SU-DHL-6 (cell line): Measurements from ENCODE around the gene MPPED2.

ENCODE experiments used
- H2AFZ ChIP-seq: fragments of 200-600 bp; sonication (generic); 2 replicates; pipeline ENCODE4 v1.6.1; 2014; ENCODE audit warnings: low read depth, mild to moderate bottlenecking, moderate library complexity, mixed read lengths, antibody characterized with exemption, low read length; ENCODE audit not compliant: severe bottlenecking
- H3F3A ChIP-seq: fragments of 200-600 bp; shearing (Covaris generic); 2 replicates; pipeline ENCODE4 v1.6.0; 2016; ENCODE audit warnings: antibody characterized with exemption, mild to moderate bottlenecking; ENCODE audit not compliant: insufficient read depth
- H3K27ac ChIP-seq: fragments of 200-600 bp; sonication (generic); 2 replicates; pipeline ENCODE4 v1.5.1; 2016; ENCODE audit warnings: low read depth, mild to moderate bottlenecking, low read length, moderate library complexity, mixed read lengths
- H3K27me3 ChIP-seq: fragments of 200-600 bp; sonication (generic), shearing (Covaris generic); 2 replicates; pipeline ENCODE4 v1.6.0; 2014; ENCODE audit warnings: mild to moderate bottlenecking, low read length
- H3K36me3 ChIP-seq: fragments of 200-600 bp; sonication (generic); 2 replicates; pipeline ENCODE4 v1.6.1; 2014; ENCODE audit warnings: mild to moderate bottlenecking, low read length, mixed read lengths
- H3K4me2 ChIP-seq: fragments of 300-600, 200-600 bp; shearing (Covaris generic), sonication (generic); 2 replicates; pipeline ENCODE4 v1.6.0; 2014; ENCODE audit warnings: low read length, low read depth, mild to moderate bottlenecking; ENCODE audit not compliant: poor library complexity, severe bottlenecking
- H3K4me3 ChIP-seq: fragments of 200-600 bp; sonication (generic); 2 replicates; pipeline ENCODE4 v1.5.1; 2014; ENCODE audit warnings: antibody characterized with exemption, low read length, mild to moderate bottlenecking, mixed read lengths; ENCODE audit not compliant: insufficient read depth, poor library complexity, severe bottlenecking
- H3K79me2 ChIP-seq: fragments of 200-600 bp; sonication (generic); 2 replicates; pipeline ENCODE4 v1.6.1; 2014; ENCODE audit warnings: mild to moderate bottlenecking, low read length, moderate library complexity; ENCODE audit not compliant: insufficient read depth
- H3K9ac ChIP-seq: fragments of 200-600 bp; sonication (generic); 2 replicates; pipeline ENCODE4 v1.7.0; 2014; ENCODE audit warnings: mild to moderate bottlenecking, low read length
- H3K9me2 ChIP-seq: fragments of 200-600 bp; sonication (generic); replicated peaks from 2 replicates; pipeline ENCODE4 v1.6.1; 2014; ENCODE audit warnings: low read length; ENCODE audit not compliant: insufficient read depth
- H3K9me3 ChIP-seq: fragments of 200-600 bp; sonication (generic); 2 replicates; pipeline ENCODE4 v1.6.1; 2014; ENCODE audit warnings: low read length, mixed read lengths; ENCODE audit not compliant: insufficient read depth
- H4K20me1 ChIP-seq: fragments of 200-600 bp; sonication (generic); 2 replicates; pipeline ENCODE4 v1.6.1; 2014; ENCODE audit warnings: low read depth, mild to moderate bottlenecking, antibody characterized with exemption, low read length, moderate library complexity, mixed read lengths
- CTCF ChIP-seq: fragments of 200-600 bp; sonication (generic); IDR thresholded peaks from one replicate; pipeline ENCODE4 v1.5.1; 2017; ENCODE audit warnings: antibody characterized with exemption, mild to moderate bottlenecking, low read length, moderate library complexity; ENCODE audit not compliant: insufficient read depth, poor library complexity, severe bottlenecking
- EZH2phosphoT487 ChIP-seq: fragments of 200-600 bp; sonication (generic), shearing (Covaris generic); conservative IDR thresholded peaks from 2 replicates; pipeline ENCODE4 v1.6.1; 2018; ENCODE audit warnings: mild to moderate bottlenecking, antibody characterized with exemption, low read length, moderate library complexity, mixed read lengths

The MPPED2 gene

GRCh38 chr11:30424844-30425243 is 161.3 kb downstream of the MPPED2 start:
- H3K4me2 ChIP-seq, result no peak overlapping the region
- H3K4me3 ChIP-seq, result no peak overlapping the region
- H2AFZ ChIP-seq, result no peak overlapping the region
- no peaks in the 10 kb centered on the region for H3F3A ChIP-seq
- no peaks in the 10 kb centered on the region for H4K20me1 ChIP-seq
- H3K36me3 ChIP-seq, result no peaks in the 10 kb centered on the region
- no peak overlapping the region for H3K9ac ChIP-seq
- H3K9me2 ChIP-seq, result no peaks in the 10 kb centered on the region
- no peaks in the 10 kb centered on the region for H3K79me2 ChIP-seq
- no peak overlapping the region for H3K27ac ChIP-seq
- no peaks in the 10 kb centered on the region for H3K27me3 ChIP-seq
- TF ChIP-seq CTCF (no peak), EZH2phosphoT487 (no peak)
- H3K9me3 ChIP-seq, result no peaks in the 10 kb centered on the region

- Histone ChIP-seq H3K9ac (no peak overlapping the region), H3K9me3 (no peaks in the 10 kb centered on the region), H3K27me3 (no peaks in the 10 kb centered on the region), H4K20me1 (no peaks in the 10 kb centered on the region), H3F3A (no peaks in the 10 kb centered on the region), H3K9me2 (no peaks in the 10 kb centered on the region), H3K4me3 (no peak overlapping the region), H3K36me3 (no peaks in the 10 kb centered on the region), H3K79me2 (no peaks in the 10 kb centered on the region), H3K4me2 (no peak overlapping the region), H2AFZ (no peak overlapping the region), H3K27ac (no peak overlapping the region)
- no peak for TF ChIP-seq CTCF
- TF ChIP-seq EZH2phosphoT487, result no peak
Observed at GRCh38 chr11:30424321-30424720, 161.8 kb downstream of the MPPED2 start.

GRCh38 chr11:30423886-30424285 is 162.3 kb downstream of the MPPED2 start:
- Histone ChIP-seq H3K9ac (no peak overlapping the region), H3K4me3 (no peak overlapping the region), H3K36me3 (no peaks in the 10 kb centered on the region), H4K20me1 (no peaks in the 10 kb centered on the region), H3K79me2 (no peaks in the 10 kb centered on the region), H2AFZ (no peak overlapping the region), H3K27ac (no peak overlapping the region), H3F3A (no peaks in the 10 kb centered on the region), H3K27me3 (no peaks in the 10 kb centered on the region), H3K9me3 (no peaks in the 10 kb centered on the region), H3K9me2 (no peaks in the 10 kb centered on the region), H3K4me2 (no peak overlapping the region)
- no peak for TF ChIP-seq EZH2phosphoT487
- no peak for TF ChIP-seq CTCF

GRCh38 chr11:30423279-30423648 is 162.9 kb downstream of the MPPED2 start:
- no peak overlapping the region for H2AFZ ChIP-seq
- H3K27ac ChIP-seq, result no peak overlapping the region
- no peak overlapping the region for H3K4me3 ChIP-seq

More at GRCh38 chr11:30423279-30423648, 162.9 kb downstream of the MPPED2 start:
- TF ChIP-seq EZH2phosphoT487, result no peak
- no peak for TF ChIP-seq CTCF
- no peak overlapping the region for H3K9ac ChIP-seq
- H3K79me2 ChIP-seq, result no peaks in the 10 kb centered on the region
- H4K20me1 ChIP-seq, result no peaks in the 10 kb centered on the region
- no peak overlapping the region for H3K4me2 ChIP-seq
- no peaks in the 10 kb centered on the region for H3K9me3 ChIP-seq
- H3F3A ChIP-seq, result no peaks in the 10 kb centered on the region
- no peaks in the 10 kb centered on the region for H3K27me3 ChIP-seq
- H3K36me3 ChIP-seq, result no peaks in the 10 kb centered on the region
- H3K9me2 ChIP-seq, result no peaks in the 10 kb centered on the region
